ENCODE measurements around the gene PHYH.
"Not testable (repeated sequence)": the region's sequence is repeated elsewhere in the genome, so short reads cannot be mapped to it uniquely, and the experiment has no call there.

Gene PHYH

DNA sequence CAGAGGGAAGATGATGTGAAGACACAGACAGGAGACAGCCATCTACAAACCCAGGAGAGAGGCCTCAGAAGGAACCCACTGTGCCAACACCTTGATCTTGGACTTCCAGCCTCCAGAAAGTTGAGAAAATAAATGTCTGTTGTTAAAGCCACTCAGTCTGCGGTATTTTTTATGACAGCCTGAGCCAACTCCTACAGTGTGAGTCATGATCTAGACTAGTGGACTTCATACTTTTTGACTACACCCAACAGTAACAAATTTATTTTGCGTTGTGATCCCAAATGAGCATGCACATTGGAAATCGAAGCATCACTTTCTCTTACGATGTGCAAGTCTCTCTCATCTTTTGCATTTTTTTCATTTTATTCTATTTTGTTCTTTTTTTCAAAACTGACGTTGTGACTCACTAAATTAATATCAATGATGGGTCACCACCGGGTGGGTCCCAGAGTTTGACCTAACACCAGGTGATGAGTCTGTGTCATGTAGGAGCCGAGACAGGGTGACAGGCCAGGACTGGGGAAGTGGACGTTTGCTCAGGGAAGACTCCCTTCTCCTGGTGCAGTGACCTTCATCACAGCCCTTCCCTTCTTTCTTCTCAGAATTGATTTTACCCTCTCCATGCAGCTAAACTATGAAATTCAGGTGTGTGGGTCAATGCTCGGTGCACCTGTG, 28.9 kb downstream of the PHYH start:
- no peak for DNase-seq

DNA sequence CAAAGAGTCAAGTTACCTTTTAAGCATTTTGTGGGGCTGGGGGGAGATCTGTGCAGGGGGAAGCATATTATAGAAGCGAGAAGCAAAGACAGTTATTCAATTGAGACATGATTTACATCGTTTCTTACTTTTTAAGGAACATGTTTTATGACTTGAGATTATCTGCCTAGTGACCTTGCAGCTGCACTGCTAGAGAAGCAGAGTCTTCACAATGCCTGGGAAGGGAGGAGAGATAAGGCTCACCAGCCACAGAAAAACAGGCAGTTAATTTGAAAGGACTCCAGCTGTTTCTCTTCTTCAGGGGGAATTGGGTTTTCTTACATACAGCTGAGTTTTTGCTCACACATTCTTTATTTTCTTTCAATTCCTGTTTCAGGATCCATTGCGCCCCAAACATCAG, 31.0 kb downstream of the PHYH start:
- DNase-seq = no peak

DNA sequence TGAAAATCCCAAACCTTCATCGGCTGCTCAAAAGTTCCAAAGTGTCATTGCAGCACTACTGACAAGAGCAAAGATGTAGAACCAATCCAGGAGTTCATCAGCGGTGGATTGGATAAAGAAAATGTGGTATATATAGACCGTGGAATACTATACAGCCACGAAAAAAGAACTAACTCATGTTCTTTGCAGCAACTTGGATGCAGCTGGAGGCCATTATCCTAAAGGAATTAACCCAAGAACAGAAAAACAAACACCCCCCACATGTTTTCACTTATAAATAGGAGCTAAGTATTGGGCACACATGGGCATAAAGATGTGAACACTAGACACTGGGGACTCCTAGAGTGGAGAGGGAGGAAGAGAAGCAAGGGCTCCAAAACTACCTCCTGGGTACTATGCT, 31.6 kb downstream of the PHYH start:
- DNase-seq = no peak

DNA sequence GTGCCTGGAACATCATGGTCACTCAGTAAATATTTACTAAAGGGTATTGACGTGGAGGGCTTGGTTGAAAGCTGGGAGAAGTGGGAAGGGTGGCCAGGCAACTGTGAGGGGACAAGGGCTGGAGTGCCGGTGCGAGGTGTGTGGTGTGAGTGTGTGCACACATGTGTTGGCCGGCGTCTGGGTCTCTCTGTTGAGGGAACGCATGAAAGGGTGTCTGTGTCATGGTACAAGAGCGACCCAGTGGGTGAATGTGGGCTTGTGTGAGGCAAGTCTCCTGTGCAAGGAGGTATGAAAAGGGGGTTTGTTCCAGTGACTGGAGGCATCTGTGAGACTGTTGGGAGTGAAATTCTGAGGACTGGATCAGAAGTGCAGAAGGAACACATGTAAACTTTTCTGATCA, 36.3 kb downstream of the PHYH start:
- DNase-seq = no peak

DNA sequence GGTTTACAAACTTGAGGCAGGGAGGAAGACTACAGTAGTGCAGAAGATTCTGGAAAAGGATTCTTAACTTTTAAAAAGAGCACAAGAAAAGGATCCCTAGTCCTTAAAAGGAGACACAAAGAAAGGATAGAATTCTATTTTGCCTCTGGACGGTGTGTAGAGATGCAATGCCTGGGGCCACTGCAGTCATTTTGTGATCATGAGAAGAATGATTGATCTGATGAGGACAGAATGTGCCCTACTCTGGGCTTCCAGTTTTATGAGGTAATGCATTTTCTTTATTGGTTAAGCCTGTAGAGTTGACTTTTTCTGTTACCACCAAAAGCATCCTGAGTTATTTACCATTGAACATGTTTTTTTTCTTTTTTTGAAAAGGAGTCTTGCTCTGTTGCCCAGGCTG, 37.4 kb downstream of the PHYH start:
- DNase-seq = no peak

DNA sequence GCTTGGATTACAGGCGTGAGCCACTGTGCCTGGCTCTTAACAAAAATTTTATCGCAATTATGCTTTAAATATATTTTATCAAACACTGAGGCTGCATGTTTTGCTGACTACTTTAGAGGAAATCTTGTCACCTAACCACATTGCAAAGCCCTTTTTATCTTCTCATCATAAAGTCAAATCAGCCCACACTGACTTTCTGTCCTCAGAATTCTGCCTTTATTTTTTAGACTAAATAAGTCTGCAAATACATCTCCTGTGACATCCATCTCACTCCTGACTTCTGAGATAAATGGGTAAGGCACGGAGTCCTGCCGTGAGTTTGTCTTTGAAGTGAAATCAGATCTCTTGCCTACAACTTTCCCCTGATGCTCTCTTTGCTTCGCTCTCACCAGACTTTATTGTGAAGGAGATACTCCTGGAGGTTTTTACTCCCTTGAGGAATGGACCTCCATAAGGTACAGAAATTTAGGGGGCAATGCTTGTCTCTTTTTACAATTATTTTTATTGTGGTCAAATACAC, 42.2 kb downstream of the PHYH start:
- DNase-seq = no peak

DNA sequence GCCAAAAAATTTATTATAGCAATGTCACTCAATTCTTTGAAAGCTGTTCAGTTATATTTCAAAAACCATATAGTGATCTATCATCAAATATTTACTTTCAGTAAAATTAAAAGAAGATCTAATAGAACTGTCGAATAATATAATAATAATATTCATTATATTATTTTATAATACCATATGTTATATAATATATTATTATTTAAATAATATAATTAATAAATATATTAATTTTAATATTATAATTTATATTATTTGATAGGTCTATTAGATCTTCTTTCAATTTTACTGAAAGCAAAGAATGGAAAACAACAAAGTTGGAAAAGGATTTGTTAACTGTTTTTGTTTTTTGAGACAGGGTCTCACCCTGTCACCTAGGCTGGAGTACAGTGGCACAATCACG, 43.2 kb downstream of the PHYH start:
- DNase-seq = no peak

DNA sequence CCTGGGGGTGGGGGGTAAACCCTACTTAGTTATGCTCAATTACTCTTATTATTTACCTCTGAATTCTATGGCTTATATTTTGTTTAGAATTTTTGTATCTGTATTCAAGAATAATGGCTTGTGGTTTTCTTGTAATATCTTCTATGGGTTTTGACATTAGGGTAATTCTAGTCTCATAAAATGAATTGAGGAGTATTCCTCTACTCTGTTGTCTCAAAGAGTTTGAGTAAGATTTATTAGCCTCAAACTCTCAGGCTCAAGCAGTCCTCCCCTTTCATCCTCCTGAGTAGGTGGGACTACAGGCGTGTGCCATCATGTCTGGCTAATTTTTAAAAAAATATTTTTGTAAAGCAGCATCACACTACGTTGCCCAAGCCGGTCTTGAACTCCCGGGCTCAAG, 46.1 kb downstream of the PHYH start:
- DNase-seq = no peak

DNA sequence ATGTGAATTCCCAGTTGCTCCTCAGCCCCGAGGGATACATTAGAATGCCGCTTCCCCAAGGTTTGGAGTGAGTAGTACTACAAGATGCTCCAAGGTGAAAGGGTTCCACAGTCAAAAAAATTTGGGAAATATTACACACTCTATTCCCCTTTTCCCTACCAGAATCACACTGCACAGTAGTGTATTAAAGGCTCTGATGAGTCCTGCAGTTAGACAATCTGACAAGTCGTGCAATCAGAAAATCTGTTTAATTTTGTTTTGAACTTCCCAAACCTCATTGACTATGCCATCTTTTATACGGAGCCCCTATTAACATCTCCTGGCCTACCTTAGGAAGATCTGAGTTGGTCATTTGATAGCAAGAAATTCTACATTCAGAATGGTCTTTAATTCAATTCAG, 52.1 kb downstream of the PHYH start:
- DNase-seq = no peak

DNA sequence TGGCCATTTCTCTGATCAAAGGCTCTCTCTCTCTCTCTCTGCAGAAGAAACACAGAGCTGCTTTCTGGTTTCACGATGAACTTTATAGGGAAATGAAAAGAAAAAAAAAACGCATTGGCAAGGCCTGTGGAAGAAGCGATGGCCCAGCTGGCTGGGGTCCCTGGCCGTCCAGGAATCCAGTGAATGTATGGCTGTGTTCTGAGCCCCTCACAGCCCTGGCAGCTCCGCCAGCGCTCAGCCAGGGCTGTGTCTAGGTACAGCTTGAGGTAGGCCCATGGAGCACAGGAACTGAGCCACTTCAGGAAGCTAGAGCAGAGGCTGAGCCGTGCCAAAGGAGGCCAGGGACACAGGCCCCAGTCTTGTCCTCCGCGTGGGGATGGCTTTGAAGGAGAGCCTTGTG, 52.6 kb downstream of the PHYH start:
- DNase-seq = no peak

DNA sequence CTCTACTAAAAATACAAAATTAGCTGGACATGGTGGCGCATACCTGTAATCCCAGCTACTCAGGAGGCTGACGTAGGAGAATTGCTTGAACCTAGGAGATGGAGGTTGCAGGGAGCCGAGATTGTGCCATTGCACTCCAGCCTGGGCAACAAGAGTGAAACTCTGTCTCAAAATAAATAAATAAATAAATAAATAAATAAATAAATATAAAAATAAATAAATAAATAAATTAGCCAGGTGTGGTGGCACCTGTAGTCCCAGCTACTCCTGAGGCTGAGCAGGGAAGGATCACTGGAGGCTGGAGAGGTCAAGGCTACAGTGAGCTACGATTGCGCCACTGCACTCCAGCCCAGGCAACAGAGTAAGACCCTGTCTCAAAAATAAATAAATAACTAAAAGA, 57.6 kb downstream of the PHYH start:
- not testable (repeated sequence) for DNase-seq

DNA sequence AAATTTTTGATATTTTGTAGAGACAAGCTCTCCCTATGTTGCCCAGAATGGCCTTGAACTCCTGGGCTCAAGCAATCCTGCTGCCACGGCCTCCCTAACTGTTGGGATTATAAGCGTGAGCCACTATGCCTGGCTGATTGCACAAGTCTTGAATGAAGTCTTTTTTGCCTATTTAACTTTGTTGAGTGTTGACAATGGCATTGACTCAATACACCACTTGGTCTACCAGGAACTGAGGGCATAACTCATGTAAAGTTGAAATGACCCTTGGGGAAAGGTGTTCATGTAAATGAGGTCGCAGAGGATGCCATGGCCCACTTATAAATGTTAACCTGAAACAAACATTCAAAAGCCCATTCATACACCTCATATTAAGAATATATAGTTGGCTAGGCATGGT, 58.3 kb downstream of the PHYH start:
- no peak for DNase-seq

DNA sequence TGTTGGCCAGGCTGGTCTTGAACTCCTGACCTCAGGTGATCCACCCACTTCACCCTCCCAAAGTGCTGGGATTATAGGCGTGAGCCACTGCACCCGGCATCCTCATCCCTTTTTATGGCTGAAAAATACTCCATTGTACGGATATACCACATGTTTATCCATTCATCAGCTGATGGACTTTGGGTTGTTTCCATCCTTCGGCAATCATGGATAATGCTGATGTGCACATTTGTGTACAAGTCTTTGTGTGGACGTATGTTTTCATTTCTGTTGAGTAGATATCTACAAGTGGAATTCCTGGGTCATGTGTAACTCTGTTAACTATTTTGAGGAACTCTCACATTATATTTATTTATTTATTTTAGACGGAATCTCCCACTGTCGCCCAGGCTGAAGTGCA, 59.9 kb downstream of the PHYH start:
- no peak for DNase-seq

DNA sequence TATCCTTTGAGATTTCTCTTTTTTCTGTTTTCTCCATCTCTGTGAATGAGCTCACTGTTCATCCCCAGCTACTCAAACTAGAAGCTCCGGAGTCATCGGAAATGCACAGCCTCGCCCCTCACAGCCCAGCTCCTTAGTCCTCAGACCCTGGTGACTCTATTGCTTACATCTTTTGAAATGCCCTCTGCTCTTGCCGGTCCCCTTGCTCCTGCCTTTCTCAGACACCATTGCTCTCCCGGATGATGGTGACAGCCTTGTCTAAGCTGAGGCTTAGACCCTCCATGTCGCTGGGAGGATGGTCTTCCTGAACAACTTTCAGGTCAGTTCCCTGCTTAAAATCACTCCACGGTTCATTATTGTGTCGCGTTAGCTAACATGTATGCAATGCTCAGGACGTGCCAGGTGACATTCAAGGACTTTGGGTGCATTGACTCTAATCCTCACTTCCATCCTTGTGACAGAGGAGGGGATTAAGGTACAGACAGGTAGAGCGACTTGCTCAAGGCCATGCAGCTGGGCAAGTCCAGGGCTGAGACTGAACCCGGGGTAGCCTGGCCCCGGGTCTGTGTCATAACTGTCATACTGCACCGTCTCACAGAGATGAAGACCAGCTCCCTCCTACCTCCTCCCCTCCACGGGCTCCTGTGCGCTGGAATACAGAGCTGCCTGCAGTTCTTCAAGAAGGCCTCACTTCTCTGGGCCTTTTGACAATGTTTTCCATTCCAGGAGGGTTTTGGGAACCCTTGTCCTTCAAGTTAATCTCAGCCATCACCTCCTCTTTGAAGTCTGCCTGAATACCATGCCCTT, 61.4 kb downstream of the PHYH start:
- DNase-seq = no peak

DNA sequence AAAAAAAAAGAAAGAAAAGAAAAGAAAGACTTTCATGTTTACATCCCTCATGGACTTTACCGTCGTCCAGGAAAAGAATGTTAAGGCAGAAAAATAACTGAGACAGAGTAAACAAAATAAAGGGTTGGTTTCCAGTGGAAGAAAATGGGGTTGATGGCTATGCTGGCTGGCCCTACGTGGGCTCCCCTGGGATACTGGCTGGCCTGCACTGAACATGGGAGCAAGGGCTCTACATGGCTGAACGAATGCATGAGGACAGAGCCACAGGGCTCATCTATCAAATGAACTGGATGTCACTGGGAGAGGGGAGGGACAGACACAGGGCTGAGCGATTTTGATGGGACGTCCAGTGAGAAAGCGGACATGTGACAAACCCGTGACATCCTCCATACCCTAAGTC, 63.2 kb downstream of the PHYH start:
- no peak for DNase-seq

DNA sequence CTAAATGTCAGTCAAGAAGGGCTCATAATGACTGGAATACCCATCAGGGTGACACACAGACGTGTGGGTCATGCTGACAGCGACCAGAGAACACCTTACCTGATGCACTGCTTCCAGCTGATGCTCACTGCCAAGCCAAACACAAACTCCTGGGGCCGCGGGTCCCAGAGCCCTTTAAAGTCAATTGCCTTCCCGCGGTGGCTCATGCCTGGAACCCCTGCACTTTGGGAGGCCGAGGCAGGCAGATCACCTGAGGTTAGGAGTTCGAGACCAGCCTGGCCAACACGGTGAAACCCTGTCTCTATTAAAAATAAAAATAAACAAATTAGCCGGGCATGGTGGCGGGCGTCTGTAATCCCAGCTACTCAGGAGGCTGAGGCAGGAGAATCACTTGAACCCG, 65.1 kb downstream of the PHYH start:
- DNase-seq = not testable (repeated sequence)

DNA sequence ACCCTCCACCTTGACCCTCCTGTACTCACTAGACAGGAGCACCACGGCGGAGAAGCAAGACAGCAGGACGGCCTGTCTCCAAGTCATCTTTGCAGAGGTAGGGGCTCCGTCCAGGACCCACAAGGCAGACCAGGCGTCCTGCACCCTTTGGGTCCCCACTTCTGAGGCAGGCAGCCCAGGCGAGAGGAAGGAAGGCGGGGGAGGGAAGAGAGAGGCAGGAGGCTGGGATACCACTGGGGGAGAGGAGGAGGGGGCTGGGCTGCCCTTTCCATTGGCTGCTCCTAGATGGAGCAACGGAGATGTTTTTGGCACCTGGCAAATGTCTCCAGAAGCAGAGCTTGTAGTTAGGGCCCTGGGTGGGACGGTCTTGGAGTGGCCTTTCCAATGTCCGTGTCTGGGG, 65.7 kb downstream of the PHYH start, which contains the start of gene UCMA:
TSS of gene UCMA (minus strand) at position 203 of the 400 bp plus-strand sequence. CDS start at position 87, 116 bp downstream.
- no peak for DNase-seq

DNA sequence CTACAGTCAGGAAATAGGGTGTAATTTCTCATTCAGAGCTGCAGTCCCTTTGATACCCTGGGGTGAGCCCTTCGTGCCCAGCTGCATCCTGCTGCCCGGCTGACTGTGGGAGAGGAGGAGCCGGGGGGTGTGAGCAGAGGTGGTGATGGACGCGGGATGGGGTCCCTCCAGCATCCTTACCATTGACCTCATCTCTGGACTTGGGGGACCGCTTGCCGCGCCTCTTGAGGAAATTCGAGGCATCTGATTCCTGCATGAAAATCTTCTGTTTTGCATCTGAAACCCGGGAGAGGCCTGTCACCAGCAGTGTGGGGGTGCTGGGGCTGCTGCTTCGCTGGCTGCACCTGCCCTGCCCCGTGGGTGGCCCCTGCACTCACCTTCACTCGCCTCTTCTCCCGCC, 66.5 kb downstream of the PHYH start:
- DNase-seq = no peak

DNA sequence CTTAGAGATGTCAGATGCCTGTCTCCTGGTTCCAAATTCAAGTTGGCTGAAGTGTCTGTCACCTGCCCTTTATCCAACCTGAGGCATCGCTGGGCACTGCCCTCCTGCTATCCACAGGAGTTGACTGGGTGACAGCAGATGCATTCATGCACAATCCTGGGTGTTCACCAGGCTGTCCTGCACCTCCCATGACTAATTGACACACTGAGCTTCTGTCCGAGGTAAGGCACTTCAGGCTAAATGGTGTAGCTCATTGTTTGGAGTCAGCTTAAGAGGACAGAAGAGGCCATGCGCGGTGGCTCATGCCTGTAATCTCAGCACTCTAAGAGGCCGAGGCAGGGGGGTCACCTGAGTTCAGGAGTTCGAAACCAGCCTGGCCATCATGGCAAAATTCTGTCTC, 68.1 kb downstream of the PHYH start:
- DNase-seq = no peak

DNA sequence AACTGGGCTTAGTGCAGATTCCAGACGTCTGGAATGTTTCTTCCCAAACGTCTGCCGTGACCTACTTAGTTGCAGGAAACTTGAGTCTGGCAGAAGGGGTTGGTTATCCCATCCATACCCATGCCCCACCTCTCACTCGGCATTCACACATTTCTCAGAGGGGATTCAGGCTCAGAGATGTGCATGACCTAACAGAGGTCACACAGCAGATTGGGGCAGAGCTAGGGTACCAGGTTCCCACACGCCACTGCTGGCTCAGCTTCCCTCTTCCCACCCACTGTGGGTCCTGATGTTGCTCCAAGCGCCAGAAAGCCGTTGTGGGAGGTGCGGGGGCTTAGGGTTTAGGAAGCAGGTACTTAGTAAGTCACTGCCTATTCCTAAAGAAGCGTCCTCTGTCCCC, 68.7 kb downstream of the PHYH start:
- DNase-seq = no peak
